HUES64 (cell line): ENCODE data around the gene TAPT1.

Experiments used
- H3K27ac ChIP-seq: 2 replicates; pipeline ENCODE4 v1.7.0; 2013; ENCODE audit warnings: low read depth, low read length, inconsistent platforms
- H3K27me3 ChIP-seq: 2 replicates; pipeline ENCODE4 v1.6.1; 2013; ENCODE audit warnings: mild to moderate bottlenecking, low read length; ENCODE audit not compliant: insufficient read depth
- H3K36me3 ChIP-seq: 2 replicates; pipeline ENCODE4 v1.6.1; 2013; ENCODE audit warnings: mild to moderate bottlenecking, low read length; ENCODE audit not compliant: insufficient read depth
- H3K4me1 ChIP-seq: 2 replicates; pipeline ENCODE4 v1.6.1; 2013; ENCODE audit warnings: mild to moderate bottlenecking, low read length, moderate library complexity; ENCODE audit not compliant: insufficient read depth
- H3K4me3 ChIP-seq: 2 replicates; pipeline ENCODE4 v1.5.1; 2013; ENCODE audit warnings: mild to moderate bottlenecking, low read length, moderate library complexity
- H3K9ac ChIP-seq: 2 replicates; pipeline ENCODE4 v1.6.1; 2013; ENCODE audit warnings: mild to moderate bottlenecking, low read depth, low read length
- H3K9me3 ChIP-seq: 2 replicates; pipeline ENCODE4 v1.6.1; 2013; ENCODE audit warnings: low read depth, low read length; ENCODE audit not compliant: insufficient read depth
- WGBS: fragments of 150-250, 120-280 bp; methylation state at CpG from one replicate; pipeline ENCODE4 v1.1.7; 2013; ENCODE audit warnings: missing lambda C conversion rate; 5-methylcytosine and 5-hydroxymethylcytosine counted together

TAPT1 gene

DNA sequence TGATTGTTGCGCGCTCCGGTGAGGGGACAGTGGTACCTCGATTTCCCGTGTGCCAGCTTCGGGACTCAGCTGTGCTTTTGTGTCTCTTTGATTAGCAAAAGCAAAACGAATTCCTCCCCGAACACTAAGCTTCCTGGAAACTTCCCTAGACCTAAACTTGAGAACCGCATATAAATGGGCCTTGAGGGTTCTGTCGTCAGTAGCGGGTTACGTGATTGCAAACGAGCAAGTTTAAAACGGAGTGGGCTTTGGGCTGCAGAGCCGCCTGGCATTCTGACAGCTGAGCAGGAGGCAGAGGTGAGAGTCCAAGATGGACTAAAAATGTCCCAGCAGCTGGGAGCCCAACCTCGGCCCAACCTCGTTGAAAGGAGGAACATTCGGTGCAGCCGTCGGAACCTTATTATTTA lies 1.2 kb upstream of the TAPT1 start:
- no peaks in the 10 kb centered on the region for H3K9me3 ChIP-seq
- H3K9ac ChIP-seq = peak overlapping the region; percentile 88
- 3% methylated on average over 20 of the region's 20 CpGs for WGBS
- no peaks in the 10 kb centered on the region for H3K36me3 ChIP-seq
- peak overlapping the region; percentile 84; the same call in 1 of the 2 replicates for H3K27ac ChIP-seq
- H3K4me1 ChIP-seq = peaks cover 35% of the 10 kb centered on the region
- peak overlapping the region; percentile 93 for H3K4me3 ChIP-seq
- H3K27me3 ChIP-seq = no peaks in the 10 kb centered on the region

DNA sequence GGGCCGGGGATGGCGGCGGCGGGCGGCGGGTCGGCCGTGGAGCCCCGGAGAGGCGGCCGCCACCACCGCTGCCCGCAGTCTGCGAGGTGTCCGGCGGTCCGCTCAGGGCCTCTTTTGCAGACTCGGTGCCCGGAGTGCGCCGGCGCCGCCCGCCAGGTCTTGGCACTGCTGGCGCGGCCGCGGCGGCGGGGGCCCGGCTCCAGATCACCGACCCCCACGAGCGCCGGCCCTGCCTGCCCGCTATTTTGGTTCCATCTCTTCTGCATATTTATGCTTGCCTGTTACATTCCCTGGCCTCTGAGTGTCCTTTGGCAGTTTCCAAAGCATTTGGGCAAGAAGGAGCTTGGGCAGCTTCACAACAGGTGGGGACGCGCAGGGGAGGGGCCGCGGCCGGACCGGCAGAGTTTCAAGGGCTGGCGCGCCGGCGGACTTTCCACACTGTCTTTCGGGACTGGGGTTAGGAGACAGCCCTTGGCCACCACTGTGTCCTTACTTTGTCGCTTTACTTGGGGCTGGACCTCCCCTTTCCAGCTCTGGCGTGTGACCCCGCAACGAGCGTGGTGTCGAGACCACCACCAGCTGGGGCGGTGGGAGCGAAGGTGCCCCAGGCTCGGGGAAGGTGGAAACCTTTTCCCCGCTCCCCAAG lies 668 bp upstream of the TAPT1 start:
- under 1% methylated on average over 57 of the region's 57 CpGs for WGBS
- H3K9ac ChIP-seq = peak overlapping the region; percentile 88
- H3K27me3 ChIP-seq = no peaks in the 10 kb centered on the region
- H3K36me3 ChIP-seq = no peaks in the 10 kb centered on the region
- H3K27ac ChIP-seq = peak overlapping the region; percentile 84; the same call in 1 of the 2 replicates
- no peaks in the 10 kb centered on the region for H3K9me3 ChIP-seq
- peak overlapping the region; percentile 93 for H3K4me3 ChIP-seq
- H3K4me1 ChIP-seq = peaks cover 30% of the 10 kb centered on the region

DNA sequence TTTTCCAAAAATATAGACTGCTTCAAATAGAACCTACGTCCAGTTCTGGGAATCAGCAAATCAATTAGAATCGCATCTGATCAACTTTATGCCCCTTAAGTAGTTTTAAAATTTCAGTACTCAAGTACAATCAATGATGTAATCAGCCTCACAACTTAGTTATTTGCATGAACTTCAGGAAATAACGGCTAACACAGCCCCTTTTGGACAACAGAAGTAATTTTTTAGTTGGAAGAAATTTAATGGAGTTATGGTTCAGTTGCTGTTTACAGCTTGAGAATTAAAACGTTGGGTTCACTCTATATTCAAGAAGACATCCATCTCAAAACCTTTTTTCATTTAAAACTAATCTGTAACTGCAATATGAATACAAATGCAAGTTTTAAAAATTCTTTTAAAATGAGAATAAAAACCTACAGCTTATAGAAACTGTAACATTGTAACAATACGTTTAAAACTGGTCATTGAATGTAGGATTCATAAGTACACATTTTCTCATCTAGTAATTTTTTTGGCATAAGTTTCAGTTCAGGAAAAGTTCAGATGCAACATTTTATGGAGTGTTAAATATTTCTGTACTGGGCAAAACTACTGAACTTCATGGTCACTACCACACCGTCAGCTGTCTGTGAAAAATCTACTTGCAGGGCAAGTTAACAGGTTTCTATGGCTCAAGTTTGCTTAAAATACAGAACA lies 956 bp downstream of the TAPT1 start:
- no peaks in the 10 kb centered on the region for H3K36me3 ChIP-seq
- H3K4me3 ChIP-seq = peak overlapping the region; percentile 96
- peak overlapping the region; percentile 74 for H3K9ac ChIP-seq
- H3K9me3 ChIP-seq = no peaks in the 10 kb centered on the region
- H3K27me3 ChIP-seq = no peaks in the 10 kb centered on the region
- WGBS = 49% methylated on average over 4 of the region's 6 CpGs
- peaks cover 23% of the 10 kb centered on the region for H3K4me1 ChIP-seq
- H3K27ac ChIP-seq = peak overlapping the region; percentile 37; the same call in 1 of the 2 replicates

DNA sequence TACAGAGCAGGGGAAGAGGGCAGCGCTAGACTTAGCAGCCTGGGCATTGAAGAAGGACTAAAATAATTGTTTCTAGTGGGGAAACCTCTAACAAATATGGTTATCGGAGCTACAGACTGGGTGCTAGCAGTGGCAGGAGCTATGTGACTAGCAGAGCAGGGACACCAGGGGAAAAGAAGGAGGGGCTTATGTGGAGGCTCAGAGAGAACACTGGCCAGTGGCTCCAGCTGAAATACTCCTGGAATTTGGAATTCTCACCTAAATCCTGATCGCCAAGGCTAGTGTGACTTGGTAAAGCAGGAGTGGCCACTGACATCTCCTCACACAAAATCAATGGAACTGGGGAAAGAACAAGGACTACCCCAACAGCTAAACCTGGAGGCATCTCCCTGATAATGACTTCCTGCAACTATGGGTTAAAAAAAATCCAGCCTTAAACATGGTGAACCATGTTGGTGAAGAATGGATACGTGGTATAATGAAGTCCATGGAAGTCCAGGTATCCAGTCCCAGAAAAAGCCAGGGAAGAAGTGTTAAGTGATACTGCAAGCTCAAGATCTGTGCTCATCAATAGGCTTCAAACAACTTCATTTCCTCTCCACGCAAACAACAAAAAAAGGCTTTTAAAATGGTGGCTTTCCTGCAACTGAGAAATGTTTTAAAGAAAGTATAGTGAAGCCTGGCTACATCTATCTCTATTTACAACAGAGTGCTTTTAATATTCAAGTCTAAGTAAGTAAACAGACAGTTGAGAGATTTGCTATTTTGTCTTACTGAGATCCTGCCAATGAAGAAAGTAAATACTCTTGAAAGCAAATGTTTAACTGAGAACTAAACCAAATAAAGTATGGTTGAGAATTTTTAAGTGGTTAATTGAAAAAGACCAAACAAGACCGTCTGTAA lies 1.8 kb downstream of the TAPT1 start:
- H3K4me1 ChIP-seq = peaks cover 23% of the 10 kb centered on the region
- H3K4me3 ChIP-seq = peak overlapping the region; percentile 96
- no peak overlapping the region for H3K27ac ChIP-seq
- H3K27me3 ChIP-seq = no peaks in the 10 kb centered on the region
- H3K9me3 ChIP-seq = no peaks in the 10 kb centered on the region
- H3K9ac ChIP-seq = no peak overlapping the region
- 61% methylated on average over 5 of the region's 6 CpGs for WGBS
- no peaks in the 10 kb centered on the region for H3K36me3 ChIP-seq

DNA sequence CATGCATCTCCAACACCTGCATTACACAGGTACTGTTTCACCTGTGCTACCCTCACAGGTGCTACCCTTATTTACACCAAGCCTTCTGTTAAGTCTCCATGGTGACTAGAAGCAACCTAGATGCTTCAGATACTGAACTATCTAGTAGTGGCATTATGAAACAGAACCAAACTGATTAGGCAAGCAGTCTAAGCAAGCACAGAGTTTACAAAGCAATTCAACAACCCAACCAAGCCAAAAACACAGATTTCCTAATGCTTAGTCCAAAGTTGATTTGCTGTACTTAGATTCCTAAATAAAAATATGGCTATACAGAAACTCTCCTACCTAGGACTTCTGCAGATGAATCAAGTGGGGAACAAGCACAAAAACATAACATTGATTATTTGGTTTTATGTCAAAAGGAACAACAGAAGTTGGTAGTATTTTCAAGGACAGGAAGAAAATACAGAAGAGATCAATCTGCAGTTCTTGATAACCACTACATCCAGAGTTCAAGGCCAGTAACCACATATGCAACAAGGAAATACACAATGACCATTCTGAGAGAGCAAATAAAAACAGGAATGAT lies 3.2 kb downstream of the TAPT1 start:
- Histone ChIP-seq H3K4me1 (peaks cover 23% of the 10 kb centered on the region), H3K27ac (no peak overlapping the region), H3K36me3 (no peaks in the 10 kb centered on the region), H3K27me3 (no peaks in the 10 kb centered on the region), H3K9ac (no peak overlapping the region), H3K9me3 (no peaks in the 10 kb centered on the region), H3K4me3 (no peak overlapping the region)

DNA sequence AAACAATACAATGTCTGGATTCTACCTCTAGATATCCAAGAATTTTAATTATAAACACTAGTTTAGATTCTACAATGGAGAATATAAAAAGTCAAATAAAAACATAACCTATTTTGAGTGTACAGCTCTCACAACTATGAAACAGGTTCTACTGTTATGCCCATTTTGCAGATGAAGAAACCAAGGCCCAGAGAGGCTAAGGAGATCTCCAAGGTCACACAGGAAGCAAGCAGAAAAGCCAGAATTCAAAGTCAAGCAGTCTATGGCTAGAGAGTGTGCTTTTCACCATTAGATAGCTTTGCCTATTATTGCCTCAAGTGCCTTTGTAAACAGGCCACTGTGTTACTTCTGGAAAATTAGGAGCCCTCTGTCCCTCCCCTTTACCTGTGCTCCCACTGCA lies 7.3 kb downstream of the TAPT1 start:
- no peak overlapping the region for H3K27ac ChIP-seq
- H3K9ac ChIP-seq = no peak overlapping the region
- H3K4me3 ChIP-seq = no peak overlapping the region
- H3K36me3 ChIP-seq = no peaks in the 10 kb centered on the region
- no peaks in the 10 kb centered on the region for H3K27me3 ChIP-seq
- H3K9me3 ChIP-seq = no peaks in the 10 kb centered on the region
- 0 out of 2 replicates have a peak, but pooled peaks cover 4% of the 10 kb centered on the region for H3K4me1 ChIP-seq

DNA sequence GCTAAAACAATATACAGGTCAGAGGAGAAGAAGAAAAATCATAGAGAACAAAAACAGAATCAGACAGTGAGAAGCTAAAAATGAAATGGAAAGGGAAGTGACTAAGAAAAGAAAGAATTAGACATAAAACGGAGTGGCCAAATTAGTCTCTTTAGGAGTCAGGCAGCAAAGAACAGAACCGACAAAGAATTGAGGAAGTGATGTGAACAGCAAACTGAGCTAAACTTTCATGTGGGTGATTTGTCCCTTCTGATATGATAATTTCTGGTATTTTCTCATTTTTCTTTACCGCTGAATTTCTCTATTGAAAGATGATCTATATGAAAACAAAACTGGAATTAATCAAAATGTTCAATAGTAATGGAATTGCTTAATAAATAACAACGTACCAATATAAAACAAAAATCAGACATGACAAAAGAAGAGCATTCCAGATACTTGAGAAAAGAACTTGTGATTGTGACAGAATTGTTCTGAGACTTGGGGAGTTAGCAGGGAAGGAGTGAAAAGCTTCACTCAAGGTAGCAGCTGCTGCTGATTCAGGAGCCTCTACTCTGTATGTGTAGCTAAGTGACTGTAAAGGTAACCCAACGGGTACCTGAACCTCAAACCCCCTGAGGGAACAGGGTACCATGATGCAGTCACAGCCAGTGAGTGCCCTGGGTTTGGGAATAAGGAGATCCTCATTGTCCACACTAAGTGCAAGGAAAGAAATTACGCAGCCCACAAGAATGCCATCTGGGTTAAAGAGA lies 8.8 kb downstream of the TAPT1 start:
- H3K27me3 ChIP-seq = no peaks in the 10 kb centered on the region
- peaks cover 8% of the 10 kb centered on the region; the same call in 1 of the 2 replicates for H3K36me3 ChIP-seq
- no peak overlapping the region for H3K9ac ChIP-seq
- no peak overlapping the region for H3K27ac ChIP-seq
- WGBS = 92% methylated on average over 4 of the region's 6 CpGs
- H3K4me1 ChIP-seq = no peaks in the 10 kb centered on the region
- H3K4me3 ChIP-seq = no peak overlapping the region
- H3K9me3 ChIP-seq = no peaks in the 10 kb centered on the region

DNA sequence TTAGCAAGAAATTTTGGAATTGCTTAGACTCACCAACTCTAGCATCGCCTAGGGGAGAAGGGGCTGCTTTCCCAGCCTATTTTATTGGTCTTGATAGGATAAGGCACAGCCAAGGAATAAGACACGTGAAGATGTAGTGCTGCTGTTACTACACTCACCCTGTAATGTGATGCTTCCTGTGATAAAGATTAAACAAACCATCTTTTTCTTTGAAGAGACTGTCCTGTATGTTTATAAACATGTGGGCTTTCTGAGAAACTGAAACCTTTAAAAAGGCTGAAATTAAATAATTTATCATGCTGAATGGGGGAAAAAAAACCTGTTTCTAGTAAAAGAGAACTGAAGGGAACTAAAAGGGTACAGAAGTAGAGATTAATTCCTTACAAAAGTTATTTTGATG lies 13.2 kb downstream of the TAPT1 start:
- no peaks in the 10 kb centered on the region for H3K9me3 ChIP-seq
- no peak overlapping the region for H3K4me3 ChIP-seq
- H3K36me3 ChIP-seq = peaks cover 8% of the 10 kb centered on the region; the same call in 1 of the 2 replicates
- H3K4me1 ChIP-seq = no peaks in the 10 kb centered on the region
- 96% methylated on average over 2 of the region's 2 CpGs for WGBS
- no peak overlapping the region for H3K9ac ChIP-seq
- no peak overlapping the region for H3K27ac ChIP-seq
- H3K27me3 ChIP-seq = no peaks in the 10 kb centered on the region

DNA sequence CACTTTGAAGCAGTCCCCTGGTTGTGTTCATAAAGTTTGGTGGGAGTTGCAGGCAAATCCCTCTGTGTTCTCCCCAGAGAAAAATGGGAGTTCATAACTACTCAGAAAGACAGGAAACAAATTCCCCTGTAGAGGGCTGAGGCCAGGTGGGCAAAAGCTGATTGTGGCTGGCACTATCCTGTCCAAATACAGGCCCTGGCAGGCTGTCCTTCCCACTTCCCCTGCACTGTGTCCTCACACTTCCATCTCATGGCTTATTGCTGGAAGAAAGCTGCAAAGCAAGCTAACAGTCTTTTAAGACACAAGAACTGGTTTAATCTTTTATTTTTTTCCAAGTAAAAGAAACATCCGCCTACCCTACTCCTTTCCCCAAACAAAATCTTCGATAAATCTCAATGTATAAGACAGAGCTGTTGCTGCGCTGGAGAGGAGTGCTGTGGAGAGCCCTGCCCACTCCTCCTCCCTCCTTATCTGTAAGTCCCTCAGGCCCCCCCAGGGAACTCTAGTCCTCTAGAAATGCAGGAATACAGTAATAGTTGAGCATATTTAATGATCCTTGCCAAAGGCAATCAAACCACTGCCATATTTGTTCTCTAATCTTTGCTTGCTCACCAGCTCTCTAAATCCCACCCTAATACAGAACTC lies 14.0 kb downstream of the TAPT1 start:
- Histone ChIP-seq H3K4me1 (peaks cover 2% of the 10 kb centered on the region; the same call in 1 of the 2 replicates), H3K27ac (no peak overlapping the region), H3K36me3 (peaks cover 8% of the 10 kb centered on the region; the same call in 1 of the 2 replicates), H3K4me3 (no peak overlapping the region), H3K9me3 (no peaks in the 10 kb centered on the region), H3K9ac (no peak overlapping the region), H3K27me3 (no peaks in the 10 kb centered on the region)
- 99% methylated on average over 3 of the region's 3 CpGs for WGBS

DNA sequence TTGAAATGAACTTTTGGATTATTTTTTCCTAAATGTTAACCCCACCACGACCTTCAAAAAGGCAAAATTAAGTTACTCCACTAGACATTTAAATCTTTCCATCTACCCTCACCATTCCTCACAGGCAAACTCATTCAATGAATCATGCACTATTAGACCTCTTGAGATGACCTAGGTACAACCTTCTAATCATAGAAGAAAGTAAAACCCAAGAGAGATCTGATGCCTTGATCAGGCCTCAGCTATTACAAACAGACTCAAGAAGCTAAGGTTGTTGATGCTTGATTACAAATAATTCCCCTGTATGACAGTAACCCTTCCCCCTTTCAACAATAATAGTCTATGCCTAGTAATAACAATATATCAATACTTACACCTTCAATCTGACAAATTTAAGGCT lies 18.9 kb downstream of the TAPT1 start:
- Histone ChIP-seq H3K27me3 (no peaks in the 10 kb centered on the region), H3K4me3 (no peak overlapping the region), H3K27ac (no peak overlapping the region), H3K4me1 (peaks cover 16% of the 10 kb centered on the region), H3K36me3 (no peaks in the 10 kb centered on the region), H3K9ac (no peak overlapping the region), H3K9me3 (no peaks in the 10 kb centered on the region)
- WGBS = 85% methylated on average over 1 of the region's 1 CpG
